ENCODE data around the gene UGGT2. TPM values are rescaled to one million over a fixed set of nuclear protein-coding genes. Genes with fewer than 3 reads are reported as not detected.

The UGGT2 gene
- total and polyA plus RNA-seq, 2 of the 13 experiments (the other 11 are each of a cell fraction or from before 2014, with no cell fraction given) = 13.2 to 27.1 TPM

- Histone ChIP-seq H3K4me2 (ENCODE audit: low read depth, low read length) (no peak overlapping the region), H3K79me2 (ENCODE audit: insufficient read depth, low read length) (no peaks in the 10 kb centered on the region), H3K27me3 (ENCODE audit: control insufficient read depth in 1 of 2, insufficient read depth in 2 of 2, low read length in 2 of 2) (no peaks in the 10 kb centered on the region), H3K4me1 (ENCODE audit: insufficient read depth, low read length) (no peaks in the 10 kb centered on the region), H3K9ac (ENCODE audit: insufficient read depth, low read depth, low read length) (no peak overlapping the region), H3K9me3 (ENCODE audit: low read length) (no peaks in the 10 kb centered on the region), H2AFZ (ENCODE audit: low read length) (no peak overlapping the region), H3K4me3 (replicated peaks in 1 of 3; ENCODE audit: insufficient read depth in 1 of 3, low read depth in 2 of 3, low read length in 3 of 3) (no peak overlapping the region), H3K27ac (ENCODE audit: extremely low read length, insufficient read depth, low read length) (no peak overlapping the region), H4K20me1 (ENCODE audit: insufficient read depth, low read length) (no peaks in the 10 kb centered on the region), H3K36me3 (replicated peaks in 1 of 2; ENCODE audit: control insufficient read depth in 1 of 2, insufficient read depth in 2 of 2, low read length in 2 of 2) (peaks cover 0 to 1% of the 10 kb centered on the region in 2 experiments; a peak in 1 of 5 replicates)
- ATAC-seq (no peak), DNase-seq (ENCODE audit: low spot score) (no peak), FAIRE-seq (no peak)
- in situ Hi-C loops (cut with HindIII; ENCODE audit: extremely low pct_ligation_motif_present, low pct_unique_long_range_greater_than_20kb) (no loop called here), intact Hi-C loops (cut with micrococcal nuclease; ENCODE audit: unreplicated experiment) (no loop called here)
- TF ChIP-seq ZNF281 (CRISPR knock-in tag; IDR thresholded peaks at IDR 0.05; ENCODE audit: borderline replicate concordance) (no peak), ZFP90 (CRISPR knock-in tag; IDR thresholded peaks at IDR 0.05; ENCODE audit: borderline replicate concordance) (no peak), ZBTB7B (CRISPR knock-in tag; IDR thresholded peaks at IDR 0.05) (no peak), ZNF878 (CRISPR knock-in tag; IDR thresholded peaks at IDR 0.05) (no peak), ERF (CRISPR knock-in tag; IDR thresholded peaks at IDR 0.05) (no peak), GPN1 (CRISPR knock-in tag; IDR thresholded peaks at IDR 0.05; ENCODE audit: borderline replicate concordance) (no peak), BRF2 (CRISPR knock-in tag; IDR thresholded peaks at IDR 0.05) (no peak), ZNF737 (CRISPR knock-in tag; IDR thresholded peaks at IDR 0.05; ENCODE audit: borderline replicate concordance) (no peak), ZNF331 (CRISPR knock-in tag; IDR thresholded peaks at IDR 0.05) (no peak), CSRNP1 (CRISPR knock-in tag; IDR thresholded peaks at IDR 0.05) (no peak), MAFK (conservative IDR thresholded peaks at IDR 0.05 in 1 of 2, IDR thresholded peaks at IDR 0.05 in 1 of 2; ENCODE audit: low read length in 2 of 2) (no peak), NFE2 (CRISPR knock-in tag; IDR thresholded peaks at IDR 0.05) (no peak), ZNF749 (CRISPR knock-in tag; IDR thresholded peaks at IDR 0.05; ENCODE audit: borderline replicate concordance) (no peak), ZNF468 (CRISPR knock-in tag; IDR thresholded peaks at IDR 0.05) (no peak)
- no TSS peak for BruUV-seq (replicated peaks)
- WGBS (ENCODE audit: low lambda C conversion rate) = 83% methylated on average over 2 of the region's 2 CpGs
- ChIA-PET POLR2A (no interaction called here), CTCF (ENCODE audit: low intra/inter-chr PET ratio, low total read pairs) (no interaction called here)
Observed at GRCh38 chr13:95861296-95861695, 191.9 kb downstream of the UGGT2 start.
